ENCODE measurements around the gene SIGLEC11.

- TF ChIP-seq POLR2AphosphoS5 (IDR thresholded peaks at IDR 0.05) (no peak), CTCF (IDR thresholded peaks at IDR 0.05) (no peak), POLR2A (IDR thresholded peaks at IDR 0.05) (no peak)
Measured at GRCh38 chr19:49972841-49973240, 11.9 kb upstream of the SIGLEC11 start.
